Measurements from ENCODE around the gene PTPN13.

PTPN13 gene

DNA sequence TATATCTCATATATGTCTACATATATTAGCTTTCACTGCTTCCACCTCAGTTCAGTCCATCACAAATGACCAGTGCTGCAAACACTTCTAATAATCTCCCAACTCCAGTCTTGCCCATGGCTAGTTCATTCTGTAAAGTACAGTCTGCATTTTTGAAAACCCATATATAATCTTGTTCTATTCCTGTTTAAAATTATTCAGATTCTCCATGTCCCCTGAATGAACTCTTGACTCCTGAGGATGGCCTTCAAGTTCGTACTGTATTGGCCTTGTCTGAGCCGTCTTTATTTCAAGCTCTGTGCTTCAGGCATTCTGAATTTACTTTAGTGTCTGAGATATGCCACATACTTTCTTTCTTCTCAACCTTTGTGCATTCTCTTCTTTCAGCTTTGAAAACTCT is 84.7 kb downstream of the PTPN13 start:
- no peak overlapping the region for H3K4me3 ChIP-seq (ENCODE audit: low read length)
- H3K79me2 ChIP-seq (ENCODE audit: control insufficient read depth, low read length), result no peaks in the 10 kb centered on the region
- H3K4me2 ChIP-seq (ENCODE audit: low read length), result no peak overlapping the region
- no peaks in the 10 kb centered on the region for H3F3A ChIP-seq (ENCODE audit: control insufficient read depth, insufficient read depth)
- H3K9me3 ChIP-seq (ENCODE audit: control insufficient read depth, insufficient read depth, low read length), result no peaks in the 10 kb centered on the region
- no peaks in the 10 kb centered on the region; the same call in 1 of the 2 replicates for H3K27me3 ChIP-seq (ENCODE audit: control insufficient read depth, low read length)
- no peaks in the 10 kb centered on the region for H4K20me1 ChIP-seq (ENCODE audit: control insufficient read depth, insufficient read depth, low read depth, low read length)
- TF ChIP-seq, protein P1, sequence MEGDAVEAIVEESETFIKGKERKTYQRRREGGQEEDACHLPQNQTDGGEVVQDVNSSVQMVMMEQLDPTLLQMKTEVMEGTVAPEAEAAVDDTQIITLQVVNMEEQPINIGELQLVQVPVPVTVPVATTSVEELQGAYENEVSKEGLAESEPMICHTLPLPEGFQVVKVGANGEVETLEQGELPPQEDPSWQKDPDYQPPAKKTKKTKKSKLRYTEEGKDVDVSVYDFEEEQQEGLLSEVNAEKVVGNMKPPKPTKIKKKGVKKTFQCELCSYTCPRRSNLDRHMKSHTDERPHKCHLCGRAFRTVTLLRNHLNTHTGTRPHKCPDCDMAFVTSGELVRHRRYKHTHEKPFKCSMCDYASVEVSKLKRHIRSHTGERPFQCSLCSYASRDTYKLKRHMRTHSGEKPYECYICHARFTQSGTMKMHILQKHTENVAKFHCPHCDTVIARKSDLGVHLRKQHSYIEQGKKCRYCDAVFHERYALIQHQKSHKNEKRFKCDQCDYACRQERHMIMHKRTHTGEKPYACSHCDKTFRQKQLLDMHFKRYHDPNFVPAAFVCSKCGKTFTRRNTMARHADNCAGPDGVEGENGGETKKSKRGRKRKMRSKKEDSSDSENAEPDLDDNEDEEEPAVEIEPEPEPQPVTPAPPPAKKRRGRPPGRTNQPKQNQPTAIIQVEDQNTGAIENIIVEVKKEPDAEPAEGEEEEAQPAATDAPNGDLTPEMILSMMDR (IDR thresholded peaks at IDR 0.05; ENCODE audit: low read depth, low read length, poor library complexity, severe bottlenecking), result no peak
- no peak for TF ChIP-seq EZH2phosphoT487 (IDR thresholded peaks at IDR 0.05; ENCODE audit: borderline replicate concordance, low read length)
- no peaks in the 10 kb centered on the region for H3K36me3 ChIP-seq (ENCODE audit: control insufficient read depth, low read length)
- no peak overlapping the region for H3K27ac ChIP-seq (ENCODE audit: low read depth, low read length)
- H3K9me2 ChIP-seq (replicated peaks; ENCODE audit: control insufficient read depth, low read length), result no peaks in the 10 kb centered on the region
- no peaks in the 10 kb centered on the region for H3K4me1 ChIP-seq (ENCODE audit: control insufficient read depth, low read length)

DNA sequence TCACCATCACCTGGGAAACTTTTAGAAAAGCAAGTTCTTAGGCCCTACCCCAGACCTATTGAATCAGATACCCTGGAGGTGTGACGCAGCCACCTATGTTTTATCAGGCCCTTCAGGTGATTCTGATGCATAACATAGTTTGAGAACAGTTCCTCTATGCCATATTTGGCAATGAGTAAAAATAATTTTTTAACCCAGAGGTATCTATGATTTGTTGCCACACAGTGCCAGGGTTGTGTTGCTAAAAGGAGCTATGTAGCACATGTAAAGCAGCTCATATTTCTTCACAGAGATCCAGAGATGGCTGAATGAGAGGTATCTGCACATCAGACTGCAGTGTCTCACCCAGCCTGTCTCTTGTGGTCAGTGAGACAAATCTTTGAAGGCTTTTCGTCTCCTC is 85.3 kb downstream of the PTPN13 start:
- Histone ChIP-seq H3K4me1 (ENCODE audit: control insufficient read depth, low read length) (no peaks in the 10 kb centered on the region), H3K36me3 (ENCODE audit: control insufficient read depth, low read length) (no peaks in the 10 kb centered on the region), H3K79me2 (ENCODE audit: control insufficient read depth, low read length) (no peaks in the 10 kb centered on the region), H3K9me3 (ENCODE audit: control insufficient read depth, insufficient read depth, low read length) (no peaks in the 10 kb centered on the region), H3K27me3 (ENCODE audit: control insufficient read depth, low read length) (no peaks in the 10 kb centered on the region; the same call in 1 of the 2 replicates), H3K9me2 (replicated peaks; ENCODE audit: control insufficient read depth, low read length) (no peaks in the 10 kb centered on the region), H3K4me3 (ENCODE audit: low read length) (no peak overlapping the region), H3K4me2 (ENCODE audit: low read length) (no peak overlapping the region), H3F3A (ENCODE audit: control insufficient read depth, insufficient read depth) (no peaks in the 10 kb centered on the region), H3K27ac (ENCODE audit: low read depth, low read length) (no peak overlapping the region), H4K20me1 (ENCODE audit: control insufficient read depth, insufficient read depth, low read depth, low read length) (no peaks in the 10 kb centered on the region)
- no peak for TF ChIP-seq EZH2phosphoT487 (IDR thresholded peaks at IDR 0.05; ENCODE audit: borderline replicate concordance, low read length)
- TF ChIP-seq, protein P1 (IDR thresholded peaks at IDR 0.05; ENCODE audit: low read depth, low read length, poor library complexity, severe bottlenecking), result no peak

DNA sequence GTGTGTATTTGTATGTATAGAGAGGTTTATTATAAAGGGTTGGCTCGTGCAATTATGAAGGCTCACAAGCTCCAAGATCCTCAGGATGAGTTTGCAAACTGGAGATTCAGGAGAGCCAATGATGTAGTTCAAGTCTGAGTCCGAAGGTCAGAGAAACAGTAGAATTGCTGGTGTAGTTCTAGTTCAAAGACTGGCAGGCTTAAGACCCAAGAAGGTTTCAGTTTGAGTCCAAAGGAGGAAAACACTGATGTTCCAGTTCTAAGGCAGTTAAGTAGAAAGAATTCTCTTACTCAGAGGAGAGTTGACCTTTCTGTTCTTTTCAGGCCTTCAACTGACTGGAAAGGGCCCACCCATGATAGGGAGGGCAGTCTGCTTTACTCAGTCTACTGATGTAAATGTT is 89.1 kb downstream of the PTPN13 start:
- Histone ChIP-seq H4K20me1 (ENCODE audit: control insufficient read depth, insufficient read depth, low read depth, low read length) (no peaks in the 10 kb centered on the region), H3K9me2 (replicated peaks; ENCODE audit: control insufficient read depth, low read length) (no peaks in the 10 kb centered on the region), H3K27me3 (ENCODE audit: control insufficient read depth, low read length) (no peaks in the 10 kb centered on the region; the same call in 1 of the 2 replicates), H3K4me3 (ENCODE audit: low read length) (no peak overlapping the region), H3K9me3 (ENCODE audit: control insufficient read depth, insufficient read depth, low read length) (no peaks in the 10 kb centered on the region), H3F3A (ENCODE audit: control insufficient read depth, insufficient read depth) (no peaks in the 10 kb centered on the region), H3K79me2 (ENCODE audit: control insufficient read depth, low read length) (no peaks in the 10 kb centered on the region), H3K27ac (ENCODE audit: low read depth, low read length) (no peak overlapping the region), H3K4me2 (ENCODE audit: low read length) (no peak overlapping the region), H3K4me1 (ENCODE audit: control insufficient read depth, low read length) (no peaks in the 10 kb centered on the region), H3K36me3 (ENCODE audit: control insufficient read depth, low read length) (no peaks in the 10 kb centered on the region)
- TF ChIP-seq EZH2phosphoT487 (IDR thresholded peaks at IDR 0.05; ENCODE audit: borderline replicate concordance, low read length), result no peak
- TF ChIP-seq, protein P1 (IDR thresholded peaks at IDR 0.05; ENCODE audit: low read depth, low read length, poor library complexity, severe bottlenecking), result no peak

Measured in DOHH2 (cell line).